Measurements from ENCODE around the gene RREB1. TPM values are rescaled to one million over a fixed set of nuclear protein-coding genes. Genes with fewer than 3 reads are reported as not detected.
"Not testable (repeated sequence)": the region's sequence is repeated elsewhere in the genome, so short reads cannot be mapped to it uniquely, and the experiment has no call there.

Gene RREB1
- total RNA-seq, 2 donors from 2014 or later, result 16.0 to 16.4 TPM

DNA sequence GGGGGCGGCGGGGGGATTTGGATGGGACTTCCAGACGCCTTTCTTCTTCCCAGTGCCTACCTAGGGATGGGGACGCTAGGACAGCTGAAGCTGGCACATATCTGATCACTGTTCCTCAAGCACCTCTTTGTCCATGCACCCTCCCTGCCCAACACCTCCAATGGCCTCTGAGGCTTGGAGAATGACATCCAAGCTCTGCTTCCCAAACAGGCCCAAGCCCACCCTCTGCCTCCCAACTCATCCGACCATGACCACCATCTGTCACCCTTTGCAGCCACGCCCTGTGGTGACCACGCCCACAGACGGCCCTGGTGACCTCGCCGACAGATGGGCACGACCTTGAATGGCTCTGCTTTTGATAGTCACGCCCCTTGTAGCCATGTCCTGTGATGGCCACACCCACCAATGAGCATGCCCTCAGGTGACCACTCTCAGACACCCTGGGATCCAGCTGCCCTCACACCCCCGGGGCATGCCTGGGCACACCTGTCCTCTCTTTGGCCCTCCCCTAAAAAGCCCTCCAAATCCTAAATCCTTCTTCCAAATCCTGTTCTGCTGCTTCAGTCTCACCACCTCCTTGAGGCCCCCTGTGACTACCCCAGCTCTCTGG is 154.2 kb downstream of the RREB1 start:
- Mint-ChIP-seq H3K27ac (no peak overlapping the region), H3K4me1 (ENCODE audit: low read depth) (peaks cover 18% of the 10 kb centered on the region), H3K27me3 (ENCODE audit: low read depth) (peaks cover 31% of the 10 kb centered on the region), H3K9me3 (no peaks in the 10 kb centered on the region), H3K4me3 (peak overlapping the region; percentile 72 to 90), H3K36me3 (ENCODE audit: insufficient read depth in 2 of 2) (no peaks in the 10 kb centered on the region)
- DNase-seq (no peak), ATAC-seq (replicated peaks in 1 of 2) (no peak)

DNA sequence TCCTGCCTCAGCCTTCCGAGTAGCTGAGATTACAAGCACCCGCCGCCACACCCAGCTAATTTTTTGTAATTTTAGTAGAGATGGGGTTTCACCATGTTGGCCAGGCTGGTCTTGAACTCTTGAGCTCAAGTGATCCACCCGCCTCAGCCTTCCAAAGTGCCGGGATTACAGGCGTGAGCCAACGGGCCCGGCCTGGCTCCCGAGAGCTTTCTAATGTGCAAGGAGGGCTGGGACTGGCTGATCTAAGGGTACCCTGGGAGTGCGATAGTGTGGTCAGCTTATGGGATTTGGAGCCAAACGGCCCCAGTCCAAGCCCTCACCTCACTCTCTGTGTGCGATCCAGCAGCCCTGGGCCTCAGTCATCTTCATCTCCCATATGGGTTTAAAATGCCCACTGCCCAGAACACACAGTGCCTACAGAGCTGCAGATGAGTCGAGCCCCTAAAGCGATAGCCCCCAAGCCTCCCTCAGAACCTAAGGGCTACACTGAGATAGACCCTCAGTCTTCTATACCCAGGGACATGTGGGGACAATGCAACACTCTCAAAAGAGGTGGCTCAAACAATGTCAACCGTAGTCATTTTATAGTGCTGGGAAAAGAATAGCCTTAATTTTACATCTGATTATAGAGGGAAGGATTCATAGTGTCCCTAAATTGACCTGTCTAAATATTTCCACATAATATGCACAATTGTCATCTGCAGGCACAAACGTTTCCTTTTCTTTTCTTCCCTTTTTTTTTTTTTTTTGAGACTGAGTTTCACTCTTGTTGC is 155.2 kb downstream of the RREB1 start:
- peaks cover 18% of the 10 kb centered on the region for H3K4me1 Mint-ChIP-seq (ENCODE audit: low read depth)
- peaks cover 31% of the 10 kb centered on the region for H3K27me3 Mint-ChIP-seq (ENCODE audit: low read depth)
- no peaks in the 10 kb centered on the region for H3K9me3 Mint-ChIP-seq
- no peak overlapping the region for H3K27ac Mint-ChIP-seq
- ATAC-seq (replicated peaks in 1 of 2) (no peak), DNase-seq (no peak)
- H3K36me3 Mint-ChIP-seq (ENCODE audit: insufficient read depth in 2 of 2), result no peaks in the 10 kb centered on the region
- peak overlapping the region; percentile 59 to 90 for H3K4me3 Mint-ChIP-seq

DNA sequence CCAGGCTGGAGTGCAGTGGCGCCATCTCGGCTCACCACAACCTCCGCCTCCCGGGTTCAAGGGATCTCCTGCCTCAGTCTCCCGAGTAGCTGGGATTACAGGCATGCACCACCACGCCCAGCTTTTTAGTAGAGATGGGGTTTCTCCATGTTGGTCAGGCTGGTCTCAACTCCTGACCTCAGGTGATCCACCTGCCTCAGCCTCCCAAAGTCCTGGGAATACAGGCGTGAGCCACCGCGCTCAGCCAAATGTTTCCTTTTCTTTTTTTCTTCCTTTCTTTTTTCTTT is 155.7 kb downstream of the RREB1 start:
- ATAC-seq (replicated peaks in 1 of 2); DNase-seq; H3K9me3 Mint-ChIP-seq; H3K27ac Mint-ChIP-seq; H3K36me3 Mint-ChIP-seq (ENCODE audit: insufficient read depth in 2 of 2); H3K4me3 Mint-ChIP-seq: not testable (repeated sequence)
- peaks cover 31% of the 10 kb centered on the region for H3K27me3 Mint-ChIP-seq (ENCODE audit: low read depth)
- H3K4me1 Mint-ChIP-seq (ENCODE audit: low read depth), result peaks cover 18% of the 10 kb centered on the region

DNA sequence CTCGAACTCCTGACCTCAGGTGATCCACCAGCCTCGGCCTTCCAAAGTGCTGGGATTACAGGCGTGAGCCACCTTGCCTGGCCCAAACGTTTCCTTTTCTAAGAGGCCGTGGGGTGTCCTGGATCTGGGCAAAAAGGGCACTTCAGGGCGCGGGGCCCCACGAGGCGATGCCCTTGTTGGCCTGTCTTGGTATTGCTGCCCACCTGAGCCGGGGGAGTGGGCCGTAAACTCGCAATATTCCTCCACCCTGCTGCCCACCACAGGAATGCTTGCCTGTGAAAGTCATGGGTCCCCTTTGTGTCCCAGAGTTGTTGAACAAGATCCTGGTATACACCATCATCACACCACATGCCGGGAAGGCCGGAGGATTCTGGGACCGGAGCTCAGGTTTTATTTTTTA is 156.3 kb downstream of the RREB1 start:
- H3K4me3 Mint-ChIP-seq, result no peak overlapping the region
- H3K27ac Mint-ChIP-seq, result no peak overlapping the region
- H3K36me3 Mint-ChIP-seq (ENCODE audit: insufficient read depth in 2 of 2), result no peaks in the 10 kb centered on the region
- ATAC-seq (replicated peaks in 1 of 2) (no peak), DNase-seq (no peak)
- H3K27me3 Mint-ChIP-seq (ENCODE audit: low read depth), result peaks cover 28% of the 10 kb centered on the region
- peaks cover 18% of the 10 kb centered on the region for H3K4me1 Mint-ChIP-seq (ENCODE audit: low read depth)
- H3K9me3 Mint-ChIP-seq, result no peaks in the 10 kb centered on the region

DNA sequence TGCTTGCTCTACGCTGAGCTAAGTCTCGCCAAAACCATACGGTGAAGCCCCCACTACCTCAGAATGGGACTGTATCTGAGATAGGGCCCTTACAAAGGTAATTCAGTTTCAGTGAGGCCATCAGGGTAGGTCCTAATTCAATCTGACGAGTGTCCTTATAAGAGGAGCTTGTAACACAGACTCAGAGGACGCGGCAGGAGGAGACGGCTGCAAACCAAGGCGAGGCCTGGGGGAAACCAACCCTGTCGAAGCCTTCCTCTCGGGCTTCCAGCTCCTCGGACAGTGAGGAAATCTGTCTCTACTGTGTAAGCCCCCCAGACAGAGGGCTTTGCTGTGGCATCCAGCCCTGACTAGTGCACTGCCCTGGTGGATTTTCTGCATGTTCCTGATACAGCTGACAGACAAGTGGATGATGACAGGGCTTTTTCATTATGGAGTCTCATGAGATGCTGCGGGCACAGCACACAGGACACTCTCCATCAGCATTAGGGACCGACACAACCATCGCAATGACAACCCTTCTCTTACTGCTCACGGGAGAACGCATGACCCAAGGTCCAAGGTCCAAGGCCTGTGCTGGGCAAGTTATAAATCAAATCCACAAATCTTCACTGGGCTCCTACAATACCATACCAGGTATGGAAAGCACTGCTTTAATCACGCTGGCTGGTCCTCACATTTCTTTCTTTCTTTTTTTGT is 157.1 kb downstream of the RREB1 start:
- Mint-ChIP-seq H3K9me3 (no peaks in the 10 kb centered on the region), H3K27me3 (ENCODE audit: low read depth) (peaks cover 20% of the 10 kb centered on the region), H3K27ac (no peak overlapping the region), H3K4me3 (no peak overlapping the region), H3K4me1 (ENCODE audit: low read depth) (peaks cover 18% of the 10 kb centered on the region), H3K36me3 (ENCODE audit: insufficient read depth in 2 of 2) (no peaks in the 10 kb centered on the region)
- DNase-seq (no peak), ATAC-seq (replicated peaks in 1 of 2) (no peak)

DNA sequence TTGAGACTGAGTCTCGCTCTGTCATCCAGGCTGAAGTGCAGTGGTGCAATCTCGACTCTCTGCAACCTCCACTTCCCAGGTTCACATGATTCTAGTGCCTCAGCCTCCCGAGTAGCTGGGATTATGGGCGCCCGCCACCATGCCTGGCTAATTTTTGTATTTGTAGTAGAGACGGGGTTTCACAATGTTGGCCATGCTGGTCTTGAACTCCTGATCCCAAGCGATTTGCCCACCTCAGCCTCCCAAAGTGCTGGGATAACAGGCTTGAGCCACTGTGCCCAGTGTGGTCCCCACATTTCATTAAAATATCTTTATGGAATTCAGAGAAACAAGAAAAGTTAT is 157.6 kb downstream of the RREB1 start:
- Mint-ChIP-seq H3K4me1 (ENCODE audit: low read depth) (peaks cover 17% of the 10 kb centered on the region), H3K27me3 (ENCODE audit: low read depth) (peaks cover 14% of the 10 kb centered on the region)
- H3K9me3 Mint-ChIP-seq; ATAC-seq (replicated peaks in 1 of 2); H3K27ac Mint-ChIP-seq; H3K36me3 Mint-ChIP-seq (ENCODE audit: insufficient read depth in 2 of 2); DNase-seq; H3K4me3 Mint-ChIP-seq: not testable (repeated sequence)

DNA sequence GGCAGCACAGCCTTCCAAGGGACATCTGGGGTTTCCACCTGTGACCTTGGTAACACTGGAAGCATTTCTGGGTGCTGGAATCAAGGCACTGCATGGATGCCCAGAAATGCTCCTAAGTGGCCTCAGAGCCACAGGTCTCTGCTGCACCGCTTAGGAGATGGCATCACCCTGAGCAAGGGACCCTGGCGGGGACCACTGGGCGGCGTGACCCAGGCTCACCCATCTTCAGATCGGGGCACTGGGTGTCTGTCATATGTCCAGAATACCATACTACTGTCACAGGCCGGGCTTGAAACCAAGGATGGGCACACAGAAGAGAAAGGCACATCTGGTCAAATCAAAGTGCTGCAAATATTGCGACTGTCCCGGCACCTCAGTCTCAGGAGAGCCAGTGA is 159.3 kb downstream of the RREB1 start:
- Mint-ChIP-seq H3K4me1 (ENCODE audit: low read depth) (peaks cover under 1% of the 10 kb centered on the region), H3K27ac (no peak overlapping the region), H3K27me3 (ENCODE audit: low read depth) (peaks cover 5% of the 10 kb centered on the region), H3K4me3 (no peak overlapping the region), H3K9me3 (no peaks in the 10 kb centered on the region), H3K36me3 (ENCODE audit: insufficient read depth in 2 of 2) (peaks cover 0 to 1% of the 10 kb centered on the region in 2 donors)
- DNase-seq, result no peak
- no peak for ATAC-seq (replicated peaks in 1 of 2)

DNA sequence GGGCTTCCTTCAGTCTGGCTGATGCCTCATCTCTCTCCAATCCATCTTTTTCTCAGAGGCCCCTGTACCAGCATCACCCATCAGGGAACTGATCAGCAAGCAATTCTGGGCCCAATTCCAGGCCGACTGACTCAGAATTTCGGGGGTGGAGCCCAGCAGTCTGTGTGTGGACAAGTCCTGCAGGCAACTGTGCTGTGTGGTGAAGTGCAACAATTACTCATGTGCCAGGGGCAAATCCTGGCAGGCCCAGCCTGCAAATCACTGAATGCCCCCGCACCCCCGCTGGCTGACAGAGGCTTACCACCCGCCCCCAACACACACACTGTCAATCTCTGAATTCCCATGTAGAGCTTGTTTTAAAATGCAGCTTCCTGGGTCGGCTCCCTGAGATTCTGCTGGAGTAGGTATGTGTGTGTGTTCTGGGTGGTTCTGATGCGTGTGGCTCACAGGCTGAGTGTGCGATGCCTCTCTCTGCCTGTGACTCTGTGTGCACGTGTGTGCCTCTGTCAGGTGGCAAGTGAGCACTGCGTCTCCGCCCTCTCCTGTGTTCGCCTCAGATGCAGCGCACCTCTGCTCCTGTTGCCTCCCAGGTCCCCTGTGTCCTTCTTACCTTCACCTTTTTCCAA is 159.8 kb downstream of the RREB1 start:
- Mint-ChIP-seq H3K4me1 (ENCODE audit: low read depth) (no peaks in the 10 kb centered on the region), H3K4me3 (no peak overlapping the region), H3K27me3 (ENCODE audit: low read depth) (no peaks in the 10 kb centered on the region), H3K27ac (no peak overlapping the region), H3K9me3 (peaks cover 0 to 3% of the 10 kb centered on the region in 2 donors), H3K36me3 (ENCODE audit: insufficient read depth in 2 of 2) (peaks cover 0 to 4% of the 10 kb centered on the region in 2 donors)
- DNase-seq, result no peak
- ATAC-seq (replicated peaks in 1 of 2), result peak; percentile 21 to 42

DNA sequence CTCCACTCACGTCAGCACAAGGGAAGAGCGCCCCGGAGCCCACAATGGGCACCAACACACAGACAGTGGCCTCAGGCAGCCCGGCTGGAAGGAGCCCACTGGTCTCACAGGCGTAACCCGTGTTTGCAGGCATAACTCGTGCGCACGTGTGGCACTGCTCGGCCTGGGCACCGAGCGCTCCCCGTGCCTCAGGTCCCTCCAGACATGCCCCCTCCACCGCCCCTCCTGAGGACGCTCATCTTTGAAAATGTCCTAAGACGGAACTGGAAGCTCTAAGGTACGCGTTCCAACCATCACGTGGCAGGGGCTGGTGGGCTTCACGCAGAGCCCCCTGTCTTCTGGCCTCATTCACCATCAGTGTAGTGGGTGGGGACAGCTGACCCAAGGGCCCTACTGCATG is 160.6 kb downstream of the RREB1 start:
- no peak for ATAC-seq (replicated peaks in 1 of 2)
- H3K36me3 Mint-ChIP-seq (ENCODE audit: insufficient read depth in 2 of 2), result peaks cover 0 to 4% of the 10 kb centered on the region in 2 donors

DNA sequence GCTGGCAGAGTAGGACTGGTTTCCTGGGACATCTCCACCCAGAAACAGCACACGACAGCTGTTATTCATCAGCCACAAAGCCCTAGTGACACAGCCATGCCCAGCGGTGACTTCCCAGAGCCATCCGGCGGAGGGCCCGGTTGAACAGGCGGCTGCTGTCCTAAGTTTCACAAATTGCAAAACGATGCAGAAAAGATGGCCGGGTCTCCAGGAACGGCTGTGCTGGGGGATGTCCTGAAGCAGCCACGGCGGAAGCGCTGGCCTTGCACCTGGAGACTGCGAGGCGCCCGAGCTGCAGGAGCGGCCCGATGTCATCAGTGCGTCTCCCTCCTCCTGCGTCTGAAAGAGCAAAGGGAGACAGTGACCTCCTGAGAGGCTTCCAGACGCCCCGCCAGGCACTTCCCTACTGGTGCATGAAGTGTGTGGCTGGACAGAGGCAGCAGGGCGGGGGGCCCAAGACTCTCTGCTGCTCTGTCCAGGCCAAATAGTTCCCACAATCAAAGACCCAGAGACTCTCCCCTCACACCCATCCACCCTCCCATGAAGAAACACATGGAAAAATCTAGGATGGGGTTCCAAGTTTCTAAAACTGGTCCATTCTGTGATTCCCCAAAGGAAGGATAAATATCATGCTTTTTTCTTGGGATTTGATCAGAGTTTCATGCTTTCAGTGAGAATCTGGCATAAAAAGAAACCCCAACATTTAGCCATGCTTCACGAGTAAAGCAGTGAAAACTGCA is 161.2 kb downstream of the RREB1 start:
- Mint-ChIP-seq H3K4me1 (ENCODE audit: low read depth) (no peaks in the 10 kb centered on the region), H3K4me3 (no peak overlapping the region), H3K27ac (no peak overlapping the region), H3K27me3 (ENCODE audit: low read depth) (no peaks in the 10 kb centered on the region), H3K9me3 (peaks cover 0 to 3% of the 10 kb centered on the region in 2 donors), H3K36me3 (ENCODE audit: insufficient read depth in 2 of 2) (peaks cover 0 to 4% of the 10 kb centered on the region in 2 donors)
- ATAC-seq (replicated peaks in 1 of 2) (no peak), DNase-seq (no peak)

More for the DNA sequence above, 160.6 kb downstream of the RREB1 start:
- Mint-ChIP-seq H3K27me3 (ENCODE audit: low read depth) (no peaks in the 10 kb centered on the region), H3K4me3 (no peak overlapping the region), H3K27ac (no peak overlapping the region), H3K9me3 (peaks cover 0 to 3% of the 10 kb centered on the region in 2 donors), H3K4me1 (ENCODE audit: low read depth) (no peaks in the 10 kb centered on the region)
- DNase-seq, result no peak

DNA sequence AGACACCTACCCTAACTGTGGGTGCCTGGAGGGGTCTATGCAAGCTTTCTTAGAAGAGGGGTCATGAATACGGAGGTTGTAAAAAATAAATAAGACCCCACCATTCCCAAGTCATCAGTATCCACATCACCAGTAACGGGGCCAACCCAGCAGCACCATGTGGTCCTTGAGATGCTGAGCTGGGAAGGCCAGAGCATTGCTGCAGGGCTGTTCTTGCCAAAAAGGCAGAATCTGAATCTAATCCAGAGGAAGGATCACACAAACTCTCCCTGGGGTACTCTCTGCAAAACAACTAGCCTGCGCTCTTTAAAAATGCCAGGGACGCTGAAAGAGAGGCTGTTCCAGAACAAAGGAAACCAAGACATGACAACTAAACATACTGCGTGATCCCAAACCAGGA is 162.1 kb downstream of the RREB1 start:
- H3K36me3 Mint-ChIP-seq (ENCODE audit: insufficient read depth in 2 of 2), result peaks cover 0 to 4% of the 10 kb centered on the region in 2 donors
- DNase-seq (no peak), ATAC-seq (replicated peaks in 1 of 2) (no peak)
- H3K27ac Mint-ChIP-seq, result no peak overlapping the region
- no peak overlapping the region for H3K4me3 Mint-ChIP-seq
- H3K27me3 Mint-ChIP-seq (ENCODE audit: low read depth), result no peaks in the 10 kb centered on the region
- H3K9me3 Mint-ChIP-seq, result peaks cover 0 to 3% of the 10 kb centered on the region in 2 donors
- no peaks in the 10 kb centered on the region for H3K4me1 Mint-ChIP-seq (ENCODE audit: low read depth)

DNA sequence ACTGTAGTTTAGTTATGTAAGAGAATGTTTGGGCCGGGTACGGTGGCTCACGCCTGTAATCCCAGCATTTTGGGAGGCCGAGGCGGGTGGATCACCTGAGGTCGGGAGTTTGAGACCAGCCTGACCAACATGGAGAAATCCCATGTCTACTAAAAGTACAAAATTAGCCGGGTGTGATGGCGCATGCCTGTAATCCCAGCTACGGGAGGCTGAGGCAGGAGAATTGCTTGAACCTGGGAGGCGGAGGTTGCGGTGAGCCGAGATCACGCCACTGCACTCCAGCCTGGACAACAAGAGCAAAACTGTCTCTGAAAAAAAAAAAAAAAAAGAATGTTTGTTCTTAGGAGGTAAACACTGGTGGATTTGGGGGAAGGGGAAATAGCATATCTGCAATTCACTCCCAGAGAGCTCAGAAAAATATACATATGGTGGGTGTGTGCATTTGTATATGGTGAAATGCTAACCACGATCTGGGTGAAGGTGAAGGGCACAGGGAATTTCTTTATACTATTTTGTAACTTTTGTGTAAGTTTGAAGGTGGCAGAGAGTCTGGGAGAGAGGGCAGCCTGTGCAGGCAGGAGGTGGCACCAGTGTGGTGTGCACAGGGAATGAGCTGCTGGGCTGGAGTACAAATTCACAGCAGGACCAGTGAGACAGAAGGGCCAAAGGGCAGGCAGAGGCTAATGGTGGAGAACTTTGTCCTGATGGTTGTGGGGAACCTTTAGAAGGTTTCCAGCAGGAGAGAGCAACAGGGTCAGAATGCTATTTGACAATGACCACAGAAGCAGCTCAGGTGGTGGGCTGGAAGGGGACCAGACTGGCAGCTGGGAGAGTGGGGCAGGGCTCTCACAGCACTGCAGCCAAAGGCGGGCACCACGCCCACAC is 162.8 kb downstream of the RREB1 start:
- Mint-ChIP-seq H3K27me3 (ENCODE audit: low read depth) (no peaks in the 10 kb centered on the region), H3K4me3 (no peak overlapping the region), H3K36me3 (ENCODE audit: insufficient read depth in 2 of 2) (peaks cover 0 to 4% of the 10 kb centered on the region in 2 donors), H3K4me1 (ENCODE audit: low read depth) (peaks cover under 1% of the 10 kb centered on the region), H3K9me3 (peaks cover 0 to 3% of the 10 kb centered on the region in 2 donors), H3K27ac (peak overlapping the region; percentile 73)
- ATAC-seq (replicated peaks in 1 of 2), result no peak
- DNase-seq, result no peak

Measured in activated T-cell treated with anti-CD3 and anti-CD28 coated beads, Interleukin-2, amount 50 U/mL, for 72 hours (primary cell).